GM18907 (cell line): ENCODE data around the gene HHAT.

Experiments used
- ATAC-seq: cut with Tn5 transposase; IDR thresholded peaks from one replicate; pipeline ENCODE4 v1.9.1; 2021; ENCODE audit warnings: mild to moderate bottlenecking, moderate library complexity; ENCODE audit not compliant: unreplicated experiment

HHAT gene

DNA sequence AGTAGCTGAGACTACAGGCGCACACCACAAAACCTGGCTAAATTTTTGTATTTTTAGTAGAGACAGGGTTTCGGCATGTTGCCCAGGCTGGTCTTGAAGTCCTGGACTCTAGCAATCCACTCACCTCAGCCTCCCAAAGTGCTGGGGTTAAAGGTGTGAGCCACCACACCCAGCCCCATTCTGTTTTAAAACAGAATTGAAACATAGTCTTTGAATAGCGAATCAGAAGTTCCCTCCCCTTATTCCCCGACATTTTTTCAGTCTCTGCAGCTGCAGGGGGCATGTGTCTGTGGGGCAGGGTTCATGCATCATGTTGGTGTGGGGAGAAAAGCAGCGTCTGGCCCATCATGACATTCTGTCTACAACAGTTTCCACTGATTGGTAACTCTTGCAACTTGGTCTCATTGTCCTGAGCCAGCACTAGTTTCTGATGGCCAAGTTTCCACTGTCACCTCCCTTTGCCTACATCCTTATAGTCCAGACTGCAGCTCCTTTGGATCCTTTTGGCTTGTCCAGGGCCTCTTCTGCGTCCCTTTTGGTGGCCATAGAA is 15.6 kb upstream of the HHAT start:
- no peak for ATAC-seq

DNA sequence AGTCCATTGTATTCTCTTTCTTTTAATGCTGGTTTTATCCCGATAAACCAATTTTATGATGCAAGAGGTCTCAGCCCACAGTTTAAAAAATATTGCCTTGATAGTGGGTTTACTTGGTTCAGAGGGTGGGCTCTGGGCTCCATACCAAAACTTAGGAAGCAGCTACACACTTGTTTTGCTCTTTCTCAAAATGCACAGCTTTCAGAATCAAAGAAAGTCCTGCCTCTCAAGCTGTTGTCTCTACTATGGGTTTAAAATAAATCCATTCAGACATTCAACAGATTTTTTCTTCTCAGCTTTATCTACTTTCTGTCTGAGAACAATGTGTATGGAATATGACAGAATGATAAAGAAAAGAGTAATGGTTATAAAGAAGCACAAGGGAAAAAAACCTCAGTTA is 14.8 kb upstream of the HHAT start:
- no peak for ATAC-seq

DNA sequence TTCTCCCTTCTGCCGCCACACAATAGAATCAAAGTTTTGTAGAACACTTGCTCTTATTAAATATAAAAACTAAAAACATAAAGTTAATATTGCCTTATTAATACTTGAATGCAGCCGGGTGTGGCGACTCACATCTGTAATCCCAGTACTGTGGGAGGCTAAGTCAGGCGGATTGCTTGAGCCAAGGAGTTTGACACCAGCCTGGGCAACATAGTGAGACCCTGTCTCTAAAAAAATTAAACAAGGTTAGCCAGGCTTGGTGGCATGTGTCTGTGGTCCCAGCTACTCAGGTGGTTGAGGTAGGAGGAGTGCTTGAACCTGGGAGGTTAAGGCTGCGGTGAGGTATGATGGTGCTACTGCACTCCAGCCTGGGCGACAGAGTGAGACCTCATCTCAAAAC is 13.2 kb upstream of the HHAT start:
- ATAC-seq, result no peak

DNA sequence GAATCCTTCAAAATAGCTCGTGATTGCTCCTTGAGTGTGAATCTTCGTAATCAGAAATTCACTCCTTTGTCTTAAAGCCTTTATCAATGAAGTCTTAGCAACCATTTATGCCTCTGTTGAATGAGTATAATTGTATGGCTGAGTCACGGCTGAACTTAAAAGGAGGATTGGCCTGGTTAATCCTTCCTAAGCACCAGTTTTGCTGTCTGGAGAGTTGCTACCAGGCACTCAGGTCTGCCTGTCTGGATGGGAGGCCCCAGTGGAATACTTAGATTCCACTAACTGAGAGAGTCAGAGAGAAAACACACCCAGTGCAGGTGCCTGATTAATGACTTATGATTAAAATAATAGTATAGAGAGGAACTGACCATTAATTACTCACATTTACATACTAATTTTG is 7.6 kb upstream of the HHAT start:
- no peak for ATAC-seq

DNA sequence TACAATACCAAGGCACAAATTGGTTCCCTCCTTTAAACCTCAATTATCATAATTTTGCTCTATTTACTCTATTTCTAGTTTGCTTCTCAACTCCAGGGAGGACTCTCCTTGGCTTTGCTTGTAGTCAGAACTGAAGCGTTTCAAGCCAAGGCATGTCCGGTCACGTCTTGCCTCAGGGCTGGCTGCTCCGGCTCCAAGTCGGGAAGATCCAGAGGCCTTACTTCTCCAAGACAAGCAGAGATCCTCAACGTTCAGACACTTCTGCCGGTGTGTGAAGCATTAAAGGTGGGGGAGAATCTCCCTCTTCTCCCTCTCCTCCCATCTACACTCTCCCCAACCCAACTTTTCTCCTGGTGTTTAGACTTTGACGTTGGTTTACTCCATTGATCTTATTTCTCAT is 7.2 kb upstream of the HHAT start:
- no peak for ATAC-seq

DNA sequence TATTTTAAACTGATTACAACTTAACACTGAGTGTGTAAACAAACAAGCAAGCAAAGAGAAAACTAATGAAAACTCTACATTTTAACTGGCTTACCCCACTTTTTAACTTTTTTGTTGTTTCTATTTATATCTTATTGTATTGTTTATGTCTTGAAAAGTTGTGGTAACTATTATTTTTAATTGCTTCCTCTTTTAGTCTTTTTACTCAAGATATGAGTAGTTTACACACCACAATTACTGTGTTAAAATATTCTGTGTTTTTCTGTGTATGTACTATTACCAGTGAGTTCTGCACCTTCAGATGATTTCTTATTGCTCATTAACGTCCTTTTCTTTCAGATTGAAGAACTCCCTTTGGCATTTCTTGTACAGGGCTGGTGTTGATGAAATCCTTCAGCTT is 4.7 kb upstream of the HHAT start:
- no peak for ATAC-seq

DNA sequence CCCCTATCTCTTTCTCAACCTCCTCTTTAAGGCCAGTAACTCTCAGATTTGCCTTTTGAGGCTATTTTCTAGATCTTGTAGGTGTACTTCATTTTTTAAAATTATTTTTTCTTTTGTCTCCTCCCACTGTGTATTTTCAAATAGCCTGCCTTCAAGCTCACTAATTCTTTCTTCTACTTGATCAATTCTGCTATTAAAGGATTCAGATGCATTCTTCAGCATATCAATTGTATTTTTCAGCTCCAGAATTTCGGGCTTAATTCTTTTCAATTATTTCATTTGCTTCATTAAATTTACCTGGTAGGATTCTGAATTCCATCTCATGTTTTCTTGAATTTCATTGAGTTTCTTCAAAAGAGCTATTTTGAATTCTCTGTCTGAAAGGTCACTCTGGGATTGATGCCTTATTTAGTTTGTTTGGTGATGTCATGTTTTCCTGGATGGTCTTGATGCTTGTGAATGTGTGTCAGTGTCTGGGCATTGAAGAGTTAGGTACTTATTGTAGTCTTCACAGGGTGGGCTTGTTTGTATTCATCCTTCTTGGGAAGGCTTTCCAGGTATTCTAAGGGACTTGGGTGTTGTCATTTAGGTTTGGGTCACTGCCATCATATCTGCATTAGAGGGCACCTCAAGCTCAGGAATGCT is 3.6 kb upstream of the HHAT start:
- no peak for ATAC-seq

DNA sequence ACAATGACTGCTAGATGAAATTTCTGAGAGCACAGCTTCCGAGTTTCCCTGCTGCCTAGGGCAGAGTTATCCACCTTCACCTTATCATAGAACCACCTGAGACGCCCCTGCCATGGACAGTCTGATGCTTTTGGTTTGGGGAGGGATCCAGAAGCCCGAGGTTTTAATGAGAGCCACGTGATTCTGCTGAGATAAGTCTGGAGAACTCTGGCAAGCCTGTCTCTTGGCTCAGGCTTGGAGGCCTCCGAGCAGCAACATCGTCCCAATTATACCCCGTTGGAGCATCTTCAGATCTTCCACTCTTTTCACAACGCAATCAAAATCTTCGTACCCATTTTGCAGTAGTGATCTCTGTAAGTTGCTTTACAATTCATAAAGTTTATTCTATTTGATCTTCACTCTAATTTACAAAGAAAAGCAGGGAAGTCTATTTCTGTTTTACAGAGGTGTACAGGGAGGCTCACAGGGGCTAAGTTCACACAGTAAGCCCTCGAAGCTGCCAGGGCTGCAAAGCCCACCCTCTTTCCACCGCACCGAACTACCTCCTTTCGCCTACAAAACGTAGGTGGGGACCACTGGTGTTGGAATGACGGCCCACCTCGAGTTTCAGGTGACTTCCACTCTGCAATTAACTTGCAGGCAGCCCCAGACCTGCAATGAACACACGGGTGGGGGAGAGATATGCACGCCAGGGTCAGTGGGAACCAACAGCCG is 513 bp upstream of the HHAT start:
- ATAC-seq, result no peak

DNA sequence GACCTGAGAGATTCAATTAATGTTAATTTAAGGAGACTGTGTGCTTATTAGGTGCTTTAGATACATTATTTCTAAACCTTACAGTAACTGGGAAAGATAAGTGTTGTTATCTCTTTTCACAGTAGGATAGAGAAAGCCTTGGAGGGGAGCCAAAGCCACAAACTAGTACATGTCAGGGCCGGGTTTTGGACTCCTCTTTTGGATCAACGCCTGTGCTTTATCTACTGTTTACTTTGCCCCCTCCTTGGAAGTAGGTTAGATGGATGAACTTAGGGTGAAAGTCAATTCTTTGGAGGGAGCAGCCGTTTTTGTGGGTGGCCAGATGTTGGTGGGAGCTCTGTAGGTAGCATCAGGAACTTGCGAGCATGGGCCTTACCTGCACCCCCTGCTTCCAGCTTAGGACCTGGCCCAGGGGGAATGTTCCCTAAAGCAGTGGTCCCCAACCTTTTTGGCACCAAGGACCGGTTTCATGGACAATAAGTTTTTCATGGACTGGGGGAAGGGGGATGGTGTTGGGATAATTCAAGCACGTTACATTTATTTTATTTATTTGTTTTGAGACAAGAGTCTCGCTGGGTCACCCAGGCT is 1.7 kb downstream of the HHAT start:
- ATAC-seq, result no peak

DNA sequence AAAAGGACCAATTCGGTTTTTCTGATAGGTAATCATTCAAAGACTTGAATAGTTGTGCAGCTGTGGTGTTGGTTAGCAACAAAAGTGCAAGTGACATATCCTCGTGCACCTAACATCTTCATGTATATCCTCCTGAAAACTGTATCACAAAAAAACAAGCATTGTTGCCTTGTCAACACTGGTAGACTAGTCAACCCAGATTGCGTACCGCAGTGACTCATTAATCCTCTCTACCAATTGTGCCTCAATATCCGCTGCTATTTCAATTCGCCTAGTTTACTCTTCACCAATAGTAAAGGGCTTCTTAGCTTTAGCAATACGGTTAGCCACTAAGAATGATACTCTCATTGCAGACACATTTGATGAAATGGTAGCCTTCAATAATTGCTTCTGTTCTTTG is 3.5 kb downstream of the HHAT start:
- no peak for ATAC-seq

DNA sequence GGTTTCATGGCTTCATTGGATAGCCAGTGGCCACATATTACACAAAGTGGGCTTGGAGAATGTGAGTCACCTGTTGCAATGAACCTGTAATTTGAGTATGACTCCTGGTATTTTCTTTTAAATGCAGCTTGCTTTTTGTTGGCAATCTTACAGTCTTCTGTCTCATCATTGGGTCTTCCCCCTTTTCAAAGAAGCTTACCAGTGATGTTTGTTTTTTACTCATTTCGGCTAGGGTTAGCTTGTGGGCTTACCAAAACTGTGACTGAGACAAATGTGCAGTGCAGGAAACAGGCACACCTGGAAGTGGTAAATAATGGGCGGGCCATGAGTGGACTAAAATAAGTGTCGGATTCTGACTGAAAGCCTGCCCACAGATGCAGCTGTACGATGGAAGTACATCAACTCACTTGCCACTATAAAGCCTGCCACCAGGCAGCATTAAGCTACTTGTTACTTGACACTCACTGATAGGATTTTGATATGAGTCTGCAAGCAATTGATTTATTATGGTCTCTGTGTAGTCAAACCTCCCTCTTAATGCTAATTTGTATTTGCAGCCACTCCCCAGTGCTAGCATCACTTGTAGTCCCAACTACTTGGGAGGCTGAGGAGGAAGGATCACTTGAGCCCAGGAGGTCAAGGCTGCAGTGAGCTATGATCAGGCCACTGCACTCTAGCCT is 4.2 kb downstream of the HHAT start:
- peak; percentile 84 for ATAC-seq

DNA sequence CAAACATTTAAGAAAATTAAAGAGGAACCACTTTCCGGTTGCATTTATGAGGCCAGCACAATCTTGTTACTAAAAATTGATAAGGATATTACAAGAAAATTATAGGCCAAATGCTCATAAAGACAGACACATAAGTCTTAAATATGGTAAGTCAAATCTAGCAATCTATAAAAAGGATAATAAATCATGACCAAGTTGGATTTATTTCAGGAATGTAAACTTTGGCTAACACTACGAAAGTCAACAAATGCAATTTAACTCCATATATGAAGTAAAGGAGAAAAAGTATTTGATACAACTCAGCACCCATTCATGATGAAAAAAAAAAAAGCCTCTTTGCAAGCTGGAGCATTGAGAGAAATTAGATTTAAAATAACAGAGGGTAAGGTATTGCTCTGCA is 6.3 kb downstream of the HHAT start:
- no peak for ATAC-seq

DNA sequence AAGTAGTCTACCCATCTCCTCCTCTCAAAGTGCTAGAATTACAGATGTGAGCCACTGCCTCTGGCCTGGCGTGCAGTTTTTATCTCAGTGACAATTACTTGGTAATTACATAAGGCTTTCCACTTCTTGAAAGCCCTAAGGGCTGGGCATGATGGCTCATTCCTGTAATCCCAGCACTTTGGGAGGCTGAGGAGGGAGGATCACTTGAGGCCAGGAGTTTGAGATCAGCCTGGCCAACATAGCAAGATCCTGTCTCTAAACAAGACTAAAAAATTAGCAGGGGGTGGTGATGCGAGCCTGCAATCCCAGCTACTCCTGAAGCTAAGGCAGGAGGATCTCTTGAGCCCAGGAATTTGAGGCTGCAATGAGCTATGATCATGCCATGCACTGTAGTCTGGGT is 7.7 kb downstream of the HHAT start:
- ATAC-seq, result no peak

DNA sequence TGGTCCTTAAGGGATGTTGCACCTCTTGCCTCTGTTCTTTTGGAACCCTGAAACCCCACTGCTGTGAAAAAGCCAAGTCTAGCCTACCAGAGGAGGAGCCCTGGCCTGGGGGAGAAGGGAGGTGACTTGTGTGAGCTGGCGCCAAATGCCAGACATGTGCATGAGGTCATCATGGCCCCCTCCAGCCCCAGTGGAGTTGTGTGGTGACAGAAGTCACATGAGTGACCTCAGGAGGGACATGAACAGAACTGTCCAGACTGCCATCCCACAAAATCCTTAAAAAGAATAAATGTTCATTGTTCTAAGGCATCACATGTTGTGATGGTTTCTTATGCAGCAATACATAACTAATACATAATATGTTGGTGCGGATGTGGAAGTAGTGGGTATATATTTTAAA is 10.8 kb downstream of the HHAT start:
- ATAC-seq, result no peak

DNA sequence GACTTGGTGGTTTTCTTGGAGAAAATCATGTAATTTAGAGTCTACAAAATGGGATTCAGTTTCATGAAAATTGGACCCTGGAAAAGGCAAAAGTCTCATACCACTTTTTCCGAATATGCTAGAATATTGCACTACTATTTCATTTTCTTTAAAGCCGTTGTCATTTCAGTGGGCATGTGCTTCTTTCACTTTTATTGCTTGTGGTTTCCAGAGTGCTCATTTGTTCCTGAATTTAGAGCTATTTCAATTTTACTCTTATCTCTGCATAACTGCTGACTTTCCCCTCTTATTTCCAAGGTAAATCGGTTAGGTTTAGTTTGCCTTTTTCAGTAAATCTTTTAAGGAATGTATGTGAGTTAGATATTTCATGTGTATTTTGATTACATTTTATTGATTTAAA is 11.6 kb downstream of the HHAT start:
- no peak for ATAC-seq

DNA sequence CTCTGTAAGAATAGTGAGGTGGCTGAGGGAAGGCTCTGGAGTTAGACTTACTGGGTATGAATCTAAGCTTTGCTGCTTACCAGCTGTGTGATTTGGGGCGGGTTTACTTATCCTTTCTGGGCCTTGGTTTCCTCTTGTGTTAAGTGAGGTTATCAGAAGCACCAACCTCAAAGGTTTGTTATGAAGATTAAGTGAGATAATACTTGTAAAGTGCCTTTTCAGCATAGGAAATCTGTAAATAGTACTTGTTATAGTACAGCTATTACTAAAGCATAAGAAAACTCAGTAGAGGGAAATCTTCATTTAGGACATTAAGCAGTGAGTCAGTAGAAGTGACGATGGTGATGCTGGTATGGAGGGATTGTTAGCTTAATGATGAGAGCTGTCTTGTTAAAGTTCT is 12.1 kb downstream of the HHAT start:
- ATAC-seq, result no peak

DNA sequence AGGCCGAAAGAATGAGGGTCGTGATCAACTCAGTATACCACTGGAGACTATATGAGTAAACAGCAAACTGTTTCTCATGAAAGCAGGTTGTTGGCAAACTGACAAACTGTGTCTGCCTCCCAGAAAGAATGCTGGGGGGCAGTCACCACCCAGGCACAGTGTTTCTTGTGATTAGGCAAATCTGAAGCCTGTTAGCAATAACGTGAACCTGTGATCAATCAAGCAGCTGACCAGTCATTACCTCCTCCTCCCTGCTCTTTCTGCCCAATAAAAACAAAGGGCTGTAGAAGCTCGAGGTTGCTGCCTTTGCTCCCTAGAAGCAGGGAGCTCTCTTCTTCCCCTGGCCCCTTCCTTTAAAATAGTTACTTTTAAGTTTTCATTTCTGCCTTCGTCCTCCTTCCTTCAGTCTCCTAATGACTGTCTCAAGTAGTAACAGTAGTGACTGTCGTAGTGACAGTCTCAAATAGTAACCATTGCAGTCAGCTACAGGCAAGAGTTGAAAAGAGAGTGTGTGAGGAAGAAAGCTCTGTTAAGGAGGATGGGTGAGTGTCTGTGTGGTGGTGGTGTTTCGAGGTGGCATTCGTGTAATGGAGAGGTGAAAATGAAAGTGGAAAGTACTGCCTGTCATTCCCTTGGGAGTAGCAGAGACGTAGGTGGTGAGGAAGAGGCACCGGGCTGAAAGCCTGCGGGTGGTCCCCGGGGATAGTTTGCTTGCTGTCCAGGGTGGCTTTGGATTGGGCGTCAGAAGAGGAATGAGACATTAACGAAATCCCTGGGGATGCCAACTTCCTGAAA is 14.5 kb downstream of the HHAT start:
- ATAC-seq, result peak; percentile 76

DNA sequence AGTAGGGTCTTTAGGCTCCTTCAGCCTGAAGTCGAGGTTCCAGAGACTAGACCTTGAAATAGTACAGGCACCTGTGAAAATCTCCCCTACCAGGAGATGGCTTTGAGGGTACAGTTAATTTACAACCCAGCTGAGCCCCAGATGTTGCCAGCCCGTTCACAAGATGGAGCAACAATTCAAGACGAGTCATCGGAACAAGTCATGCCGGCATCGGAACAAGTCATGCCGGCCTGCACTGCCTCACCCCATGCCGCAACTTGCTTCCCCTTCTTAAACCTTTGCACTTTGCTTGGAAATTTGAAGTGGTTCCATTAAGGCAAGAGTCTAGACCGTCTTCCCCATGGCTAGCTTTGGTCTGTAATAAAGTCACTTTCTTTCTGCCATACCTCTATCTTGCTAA is 16.0 kb downstream of the HHAT start:
- ATAC-seq, result no peak

DNA sequence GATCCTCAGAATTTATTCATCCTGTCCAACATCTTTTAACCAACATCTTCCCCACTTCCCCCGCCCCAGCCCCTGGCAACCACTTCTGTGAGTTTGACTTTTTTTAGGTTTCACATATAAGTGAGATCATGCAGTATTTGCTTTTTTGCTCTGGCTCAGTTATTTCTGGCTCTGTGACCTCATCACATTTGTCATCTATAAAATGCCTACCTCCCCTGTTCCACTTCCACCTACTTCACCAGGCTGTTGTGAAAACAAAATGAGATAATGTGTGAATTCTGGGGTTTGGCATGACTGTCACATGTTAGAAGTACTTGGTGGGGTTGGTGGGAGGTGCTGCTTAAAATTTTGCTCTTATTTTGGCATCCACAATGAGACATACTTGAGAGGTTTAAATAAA is 18.4 kb downstream of the HHAT start:
- ATAC-seq, result peak; percentile 46

DNA sequence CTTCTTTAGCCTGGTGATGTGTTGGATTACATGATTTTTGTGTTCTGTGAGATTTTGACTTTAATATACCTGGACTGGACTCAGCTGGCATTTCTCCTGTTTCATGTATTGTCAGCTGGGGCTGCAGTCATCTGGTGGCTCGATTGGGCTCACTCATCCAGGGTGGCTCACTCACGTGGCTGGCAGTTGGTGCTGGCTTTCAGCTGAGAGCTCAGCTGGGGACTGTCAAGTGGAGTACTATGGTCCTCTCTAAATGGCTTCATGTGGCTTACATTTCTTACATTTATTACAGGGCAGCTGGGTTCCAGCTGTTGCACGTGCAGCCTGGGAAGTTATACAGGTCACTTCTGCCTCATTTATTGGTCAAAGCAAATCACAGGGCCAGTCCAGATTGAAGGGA is 22.8 kb downstream of the HHAT start:
- no peak for ATAC-seq

DNA sequence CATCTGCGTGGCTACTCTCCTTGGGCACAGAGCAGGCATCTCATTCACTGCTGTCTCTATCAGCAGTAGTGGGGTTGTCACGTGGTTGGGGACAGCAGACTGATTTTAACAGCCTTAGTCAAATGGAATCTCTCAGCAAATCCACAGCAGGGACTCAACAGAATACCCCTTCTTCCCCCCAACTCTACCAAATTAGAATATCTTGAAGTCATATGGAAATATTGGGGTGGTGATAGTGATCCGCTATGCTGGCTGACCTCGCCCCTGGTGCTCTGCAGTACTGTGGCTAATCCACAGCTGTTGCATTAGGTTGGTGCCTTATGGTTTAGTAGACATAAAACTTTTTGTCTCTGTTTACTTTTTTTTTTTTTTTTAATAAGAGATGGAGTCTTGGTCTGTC is 23.9 kb downstream of the HHAT start:
- no peak for ATAC-seq
